Left lung (tissue), 10 donors: ENCODE measurements around the gene SEZ6. TPM values are rescaled to one million over a fixed set of nuclear protein-coding genes. Genes with fewer than 3 reads are reported as not detected.

Experiments
- ATAC-seq: fragments of 200-7000 bp; cut with Tn5 transposase; one replicate; pipeline ENCODE4 v1.9.1; 2020; ENCODE audit warnings: moderate library complexity
- DNase-seq, 4 donors: peaks; one replicate each; pipeline ENCODE4 v3.0.0-alpha.2; 2013 to 2020
- H3K27ac ChIP-seq, 2 donors: fragments of 200-600 bp; sonication (generic) in 1 of 2; one replicate each; pipeline versions ENCODE4 v1.5.0 to v1.8.0; 2020 to 2021
- H3K27me3 ChIP-seq, 2 donors: fragments of 200-600 bp; sonication (generic) in 1 of 2; one replicate each; pipeline versions ENCODE4 v1.5.0 to v1.8.0; 2020 to 2021
- H3K36me3 ChIP-seq, 2 donors: fragments of 200-600 bp; sonication (generic) in 1 of 2; one replicate each; pipeline versions ENCODE4 v1.5.0 to v1.8.0; 2020 to 2021
- H3K4me1 ChIP-seq, 2 donors: fragments of 200-600 bp; one replicate each; pipeline ENCODE4 v1.8.0; 2021
- H3K4me3 ChIP-seq, 2 donors: fragments of 200-600 bp; sonication (generic) in 1 of 2; one replicate each; pipeline versions ENCODE4 v1.5.0 to v1.8.0; 2020 to 2021; ENCODE audit warnings: mild to moderate bottlenecking in 1 of 2
- H3K9me3 ChIP-seq, 2 donors: fragments of 200-600 bp; sonication (generic) in 1 of 2; one replicate each; pipeline versions ENCODE4 v1.5.0 to v1.8.0; 2020 to 2021
- intact Hi-C, 2 donors: fragments of 100-400 bp; cut with DNase I; formaldehyde crosslinking; loops; one replicate each; pipeline versions ENCODE4 v1.11.2 to v1.14.2; 2022
- polyA plus RNA-seq, 6 donors: library from polyadenylated mRNA; unstranded; fragments of 120-200 nt; gene quantifications; one replicate each; pipeline ENCODE4 v1.2.1, GENCODE V29; 2013; ENCODE audit not compliant: insufficient read length in 6 of 6
- total RNA-seq, 2 donors: library from RNA; stranded (reverse); fragmentation: NEBNext Ultra II Directional; extraction: Animal tissue kit (Norgen Biotek cat#: 25700); gene quantifications; one replicate each; pipeline ENCODE4 v1.2.1, GENCODE V29; 2021
- TF ChIP-seq, protein P1 (sequence below), 2 donors: fragments of 200-600 bp; sonication (generic) in 1 of 2; IDR thresholded peaks; one replicate each; pipeline versions ENCODE4 v1.5.0 to v1.8.0; 2021; ENCODE audit warnings: antibody characterized with exemption in 2 of 2
- donor health status: DM: no; HTN: yes; CAD: no.
- donor health status: DM: no; HTN: no; CAD: no.

SEZ6 gene
- total and polyA plus RNA-seq, 8 donors = 0.09 to 1.2 (median 0.81) TPM; not detected in 1

- TF ChIP-seq, protein P1, sequence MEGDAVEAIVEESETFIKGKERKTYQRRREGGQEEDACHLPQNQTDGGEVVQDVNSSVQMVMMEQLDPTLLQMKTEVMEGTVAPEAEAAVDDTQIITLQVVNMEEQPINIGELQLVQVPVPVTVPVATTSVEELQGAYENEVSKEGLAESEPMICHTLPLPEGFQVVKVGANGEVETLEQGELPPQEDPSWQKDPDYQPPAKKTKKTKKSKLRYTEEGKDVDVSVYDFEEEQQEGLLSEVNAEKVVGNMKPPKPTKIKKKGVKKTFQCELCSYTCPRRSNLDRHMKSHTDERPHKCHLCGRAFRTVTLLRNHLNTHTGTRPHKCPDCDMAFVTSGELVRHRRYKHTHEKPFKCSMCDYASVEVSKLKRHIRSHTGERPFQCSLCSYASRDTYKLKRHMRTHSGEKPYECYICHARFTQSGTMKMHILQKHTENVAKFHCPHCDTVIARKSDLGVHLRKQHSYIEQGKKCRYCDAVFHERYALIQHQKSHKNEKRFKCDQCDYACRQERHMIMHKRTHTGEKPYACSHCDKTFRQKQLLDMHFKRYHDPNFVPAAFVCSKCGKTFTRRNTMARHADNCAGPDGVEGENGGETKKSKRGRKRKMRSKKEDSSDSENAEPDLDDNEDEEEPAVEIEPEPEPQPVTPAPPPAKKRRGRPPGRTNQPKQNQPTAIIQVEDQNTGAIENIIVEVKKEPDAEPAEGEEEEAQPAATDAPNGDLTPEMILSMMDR (IDR thresholded peaks at IDR 0.05) = no peak
- ATAC-seq (no peak), DNase-seq (no peak)
- peaks cover 0 to 8% of the 10 kb centered on the region in 2 donors for H3K4me1 ChIP-seq
- no peaks in the 10 kb centered on the region for H3K36me3 ChIP-seq
- no peak overlapping the region for H3K27ac ChIP-seq
- H3K27me3 ChIP-seq = peaks cover 21 to 72% of the 10 kb centered on the region in 2 donors
- H3K4me3 ChIP-seq = no peak overlapping the region
- no peaks in the 10 kb centered on the region for H3K9me3 ChIP-seq
- intact Hi-C loops = no loop called here
These were observed 16.2 kb upstream of the SEZ6 start for GRCh38 chr17:29022074-29022473.

GRCh38 chr17:29021226-29021625, 15.4 kb upstream of the SEZ6 start:
- DNase-seq = no peak
- Histone ChIP-seq H3K9me3 (no peaks in the 10 kb centered on the region), H3K4me1 (peaks cover 0 to 8% of the 10 kb centered on the region in 2 donors), H3K27me3 (peaks cover 21 to 80% of the 10 kb centered on the region in 2 donors), H3K36me3 (no peaks in the 10 kb centered on the region), H3K27ac (no peak overlapping the region), H3K4me3 (no peak overlapping the region)
- ATAC-seq = no peak
- intact Hi-C loops = no loop called here
- TF ChIP-seq, protein P1 (IDR thresholded peaks at IDR 0.05) = no peak

DNA sequence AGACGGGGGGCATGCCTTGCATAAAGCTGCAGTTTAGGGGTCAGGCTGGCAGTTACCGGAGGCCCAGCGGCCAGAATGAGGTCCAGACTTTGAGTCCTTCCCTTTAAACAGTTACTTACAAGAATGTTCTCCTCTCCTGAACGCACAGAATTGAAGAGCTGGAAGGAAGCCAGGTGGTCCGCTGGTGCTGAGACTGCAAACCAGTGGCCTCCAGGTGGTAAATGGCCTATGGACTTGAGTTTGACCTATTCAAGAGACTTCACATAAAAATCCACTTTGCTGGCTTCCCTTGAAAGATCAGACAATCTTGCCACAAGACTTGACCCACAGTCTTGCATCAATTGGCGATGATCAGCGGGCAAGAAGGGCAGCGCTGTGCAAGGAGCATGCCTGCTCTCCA, 14.7 kb upstream of the SEZ6 start:
- no peaks in the 10 kb centered on the region for H3K36me3 ChIP-seq
- no peak overlapping the region for H3K4me3 ChIP-seq
- intact Hi-C loops = no loop called here
- H3K4me1 ChIP-seq = peaks cover 0 to 8% of the 10 kb centered on the region in 2 donors
- TF ChIP-seq, protein P1 (IDR thresholded peaks at IDR 0.05) = no peak
- peaks cover 21 to 87% of the 10 kb centered on the region in 2 donors for H3K27me3 ChIP-seq
- no peak overlapping the region for H3K27ac ChIP-seq
- H3K9me3 ChIP-seq = no peaks in the 10 kb centered on the region
- DNase-seq (no peak), ATAC-seq (no peak)

DNA sequence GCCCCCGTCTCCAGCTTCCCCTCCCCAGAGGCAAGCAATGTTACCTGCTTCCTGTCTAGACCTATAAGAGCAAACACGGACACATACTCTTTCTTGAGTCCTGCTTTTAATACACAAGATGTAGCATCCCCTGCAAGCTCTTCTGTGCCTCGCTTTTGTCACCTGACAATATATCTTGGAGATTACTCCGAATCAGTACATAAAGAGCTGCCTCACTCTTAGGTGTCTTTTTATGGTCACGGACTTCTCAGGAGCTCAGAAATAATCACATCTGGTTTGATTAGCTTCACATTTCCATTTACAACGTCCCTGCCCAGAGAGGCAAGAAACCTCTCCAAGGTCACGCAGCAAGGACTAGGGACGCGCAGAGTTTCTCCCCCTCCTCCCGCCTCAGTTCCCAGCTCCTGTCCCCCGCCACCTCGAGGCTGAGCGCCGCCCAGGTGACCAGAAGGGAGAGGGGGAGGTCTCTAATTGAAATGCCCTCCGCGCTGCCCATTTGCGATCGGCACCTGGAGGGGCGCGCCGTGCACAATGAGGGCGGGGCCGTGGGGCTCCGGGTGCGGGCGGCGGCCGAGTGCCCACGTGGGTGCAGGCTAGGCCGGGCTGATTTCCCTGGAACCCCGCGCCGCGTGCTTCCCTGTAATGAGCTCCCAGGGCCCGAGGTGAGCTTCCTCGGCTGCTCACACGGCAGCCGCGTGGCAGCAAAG, 13.8 kb upstream of the SEZ6 start:
- TF ChIP-seq, protein P1 (IDR thresholded peaks at IDR 0.05) = no peak
- peak in 1 of 4 donors; percentile 75 for DNase-seq
- H3K4me1 ChIP-seq = peaks cover 0 to 8% of the 10 kb centered on the region in 2 donors
- intact Hi-C loops = no loop called here
- peaks cover 21 to 89% of the 10 kb centered on the region in 2 donors for H3K27me3 ChIP-seq
- no peak overlapping the region for H3K4me3 ChIP-seq
- no peaks in the 10 kb centered on the region for H3K36me3 ChIP-seq
- ATAC-seq = peak; percentile 59
- H3K9me3 ChIP-seq = no peaks in the 10 kb centered on the region
- H3K27ac ChIP-seq = no peak overlapping the region

GRCh38 chr17:29018788-29019474, 13.1 kb upstream of the SEZ6 start:
- no peak for ATAC-seq
- peaks cover 21 to 82% of the 10 kb centered on the region in 2 donors for H3K27me3 ChIP-seq
- no peak overlapping the region for H3K4me3 ChIP-seq
- TF ChIP-seq, protein P1 (IDR thresholded peaks at IDR 0.05) = no peak
- no peak overlapping the region for H3K27ac ChIP-seq
- H3K4me1 ChIP-seq = peaks cover 0 to 8% of the 10 kb centered on the region in 2 donors
- H3K36me3 ChIP-seq = no peaks in the 10 kb centered on the region
- intact Hi-C loops = no loop called here
- no peak for DNase-seq
- no peaks in the 10 kb centered on the region for H3K9me3 ChIP-seq
